K562 (cell line): ENCODE results near the gene C16orf92. TPM values are rescaled to one million over a fixed set of nuclear protein-coding genes. Genes with fewer than 3 reads are reported as not detected.

Experiments
- ARID1B ChIP-seq: fragments of 450-650 bp; IDR thresholded peaks from 2 replicates; pipeline ENCODE4 v1.6.1; 2016; ENCODE audit warnings: antibody characterized with exemption, mild to moderate bottlenecking, inconsistent platforms
- BRF1 ChIP-seq: IDR thresholded peaks from 3 replicates; pipeline ENCODE4 v1.6.1; 2011; ENCODE audit warnings: borderline replicate concordance, mild to moderate bottlenecking; ENCODE audit not compliant: insufficient read length; ENCODE audit errors: extremely low read depth
- CCNT2 ChIP-seq: IDR thresholded peaks from 2 replicates; pipeline ENCODE4 v1.6.1; 2011; ENCODE audit warnings: borderline replicate concordance, low read depth, mild to moderate bottlenecking, moderate library complexity, mixed read lengths, low read length; ENCODE audit not compliant: insufficient read length; ENCODE audit errors: extremely low read depth
- CSDE1 ChIP-seq, 2 experiments: fragments of 450-650 bp; IDR thresholded peaks; 2 replicates each; pipeline ENCODE4 v1.6.1; 2016; ENCODE audit warnings: mild to moderate bottlenecking in 1 of 2
- CXXC5 ChIP-seq: fragments of 250-450 bp; sonication (Bioruptor Pico); IDR thresholded peaks from 2 replicates; pipeline ENCODE4 v1.8.0; 2022; ENCODE audit warnings: inconsistent platforms, mild to moderate bottlenecking, moderate library complexity
- ETV1 ChIP-seq: fragments of 450-650 bp; conservative IDR thresholded peaks from 2 replicates; pipeline ENCODE4 v1.6.1; 2016; ENCODE audit warnings: missing genetic modification characterization, control low read depth, low read depth, missing compliant biosample characterization
- FOXP1 ChIP-seq: sonication (generic); formaldehyde crosslinking; IDR thresholded peaks from 2 replicates; pipeline ENCODE4 v1.8.0; 2022; ENCODE audit warnings: mild to moderate bottlenecking, missing genetic modification reagents
- HDAC2 ChIP-seq: fragments of 450-650 bp; IDR thresholded peaks from 2 replicates; pipeline ENCODE4 v1.6.1; 2016; ENCODE audit warnings: mild to moderate bottlenecking
- KDM1A ChIP-seq, 2 experiments: fragments of 450-650 bp; IDR thresholded peaks; 2 replicates each; pipeline ENCODE4 v1.6.1; 2016; ENCODE audit warnings: mild to moderate bottlenecking in 2 of 2
- KDM2B ChIP-seq: fragments of 250-450 bp; sonication (Bioruptor Pico); IDR thresholded peaks from 2 replicates; pipeline ENCODE4 v1.8.0; 2021; ENCODE audit warnings: mild to moderate bottlenecking, moderate library complexity
- MEIS2 ChIP-seq: fragments of 450-650 bp; IDR thresholded peaks from 2 replicates; pipeline ENCODE4 v1.6.1; 2014; ENCODE audit warnings: mild to moderate bottlenecking; ENCODE audit not compliant: partially characterized antibody
- MYC ChIP-seq, 2 experiments: fragments of 250-450 bp in 1 of 2; sonication (Bioruptor Pico) in 1 of 2; IDR thresholded peaks; 2 replicates each; pipeline versions ENCODE4 v1.5.1 to v1.6.1; 2012 to 2021; ENCODE audit warnings: low read depth in 2 of 2, borderline replicate concordance in 1 of 2, improper control_type of control experiment in 1 of 2, low read length in 1 of 2, mild to moderate bottlenecking in 1 of 2, moderate library complexity in 1 of 2
- RBM25 ChIP-seq: fragments of 200-400 bp; formaldehyde crosslinking; IDR thresholded peaks from 2 replicates; pipeline ENCODE4 v1.6.1; 2018; ENCODE audit warnings: low read length, low read depth, moderate library complexity; ENCODE audit not compliant: severe bottlenecking
- SIN3A ChIP-seq, 2 experiments: fragments of 150-350 bp in 1 of 2; IDR thresholded peaks; 2 replicates each; pipeline ENCODE4 v1.6.1; 2011 to 2016; ENCODE audit warnings: borderline replicate concordance in 2 of 2, low read depth in 2 of 2, low read length in 2 of 2, mild to moderate bottlenecking in 2 of 2, moderate library complexity in 2 of 2; ENCODE audit not compliant: control insufficient read depth in 1 of 2
- SMAD4 ChIP-seq: fragments of 250-450 bp; sonication (Bioruptor Pico); conservative IDR thresholded peaks from 2 replicates; pipeline ENCODE4 v1.8.0; 2021; ENCODE audit warnings: inconsistent platforms, mild to moderate bottlenecking, moderate library complexity
- SMARCE1 ChIP-seq: fragments of 450-650 bp; IDR thresholded peaks from 2 replicates; pipeline ENCODE4 v1.7.1; 2016; ENCODE audit warnings: mild to moderate bottlenecking
- ZBED1 ChIP-seq: IDR thresholded peaks from 2 replicates; pipeline ENCODE4 v1.6.1; 2014
- ZBTB1 ChIP-seq: sonication (generic); formaldehyde crosslinking; IDR thresholded peaks from 2 replicates; pipeline ENCODE4 v1.8.1; 2023; ENCODE audit warnings: missing genetic modification reagents, low read depth, mild to moderate bottlenecking, borderline replicate concordance
- ZKSCAN1 ChIP-seq: fragments of 150-350 bp; IDR thresholded peaks from 2 replicates; pipeline ENCODE4 v1.6.1; 2016; ENCODE audit warnings: low read depth, low read length
- ZNF224 ChIP-seq: sonication (generic); formaldehyde crosslinking; IDR thresholded peaks from 2 replicates; pipeline ENCODE4 v1.8.0; 2022; ENCODE audit warnings: mild to moderate bottlenecking, missing genetic modification reagents
- polyA plus RNA-seq, 8 experiments: library from polyadenylated mRNA; depleted of rRNA in 4 of 8; stranded (reverse) in 5 of 8; unstranded in 3 of 8; fragments of >200 nt; fragmentation: Nextera tagmentation in 2 of 8; fragmentation: Illumina TruSeq in 1 of 8; extraction: Ambion mirVana in 2 of 8; extraction: Trizol in 1 of 8; gene quantifications; 2 replicates each; pipeline versions ENCODE4 v1.2.1 to v1.2.3, GENCODE V29; 2011 to 2014; ENCODE audit warnings: inconsistent platforms in 1 of 8, missing spikeins in 1 of 8
- total RNA-seq, 7 experiments: library from RNA; depleted of rRNA in 6 of 7; stranded (reverse); fragments of >200 nt in 6 of 7; fragmentation: Illumina TruSeq in 2 of 7; extraction: Trizol in 2 of 7; gene quantifications; 2 replicates each; pipeline versions ENCODE4 v1.2.1 to v1.2.3, GENCODE V29; 2011 to 2021; ENCODE audit warnings: low replicate concordance in 1 of 7
- TF ChIP-seq, protein P1 (sequence below): IDR thresholded peaks from 3 replicates; pipeline ENCODE4 v1.6.1; 2011; ENCODE audit warnings: borderline replicate concordance, mild to moderate bottlenecking, moderate library complexity; ENCODE audit not compliant: insufficient read length; ENCODE audit errors: extremely low read depth
- TF ChIP-seq, protein P2 (sequence below): fragments of 450-650 bp; IDR thresholded peaks from 2 replicates; pipeline ENCODE4 v1.7.1; 2018; ENCODE audit warnings: mild to moderate bottlenecking, low read depth; ENCODE audit not compliant: partially characterized antibody

Gene C16orf92
- total and polyA plus RNA-seq, 9 of the 15 experiments (the other 6 are each of a cell fraction or from before 2014, with no cell fraction given): not detected

DNA sequence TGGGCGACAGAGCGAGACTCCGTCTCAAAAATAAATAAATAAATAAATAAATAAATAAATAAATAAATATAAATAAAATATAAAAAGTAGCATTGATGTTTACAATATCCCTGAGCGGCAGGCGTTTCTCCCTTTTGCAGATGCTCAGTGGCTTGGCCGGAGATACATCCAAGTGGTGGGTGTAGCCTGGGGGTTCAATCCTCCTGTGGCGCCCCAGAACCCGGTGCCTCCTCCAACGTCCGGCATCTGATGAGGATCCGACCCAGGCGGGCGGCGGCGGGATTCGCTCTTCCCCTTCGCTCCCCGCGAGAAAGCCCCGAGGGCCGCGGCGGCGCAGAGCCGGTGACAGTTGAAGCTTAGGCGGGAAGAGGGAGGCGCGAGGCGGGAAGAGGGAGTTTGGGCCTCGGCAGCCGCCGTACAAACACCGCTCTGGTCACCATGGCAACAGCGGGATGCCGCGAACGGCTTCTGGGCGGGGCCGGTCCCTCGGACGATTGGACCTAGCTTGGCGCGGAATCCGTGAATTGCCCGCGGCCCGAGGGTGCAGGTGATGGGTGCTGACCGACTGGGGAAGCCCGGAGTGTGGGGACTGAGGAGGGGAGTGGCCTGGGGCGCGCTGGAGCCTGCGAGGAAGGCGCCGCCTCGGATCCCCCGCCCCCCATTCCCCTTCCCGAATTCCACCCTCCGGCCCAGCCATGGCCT is 29.8 kb downstream of the C16orf92 start (continued):
- TF ChIP-seq, protein P1, sequence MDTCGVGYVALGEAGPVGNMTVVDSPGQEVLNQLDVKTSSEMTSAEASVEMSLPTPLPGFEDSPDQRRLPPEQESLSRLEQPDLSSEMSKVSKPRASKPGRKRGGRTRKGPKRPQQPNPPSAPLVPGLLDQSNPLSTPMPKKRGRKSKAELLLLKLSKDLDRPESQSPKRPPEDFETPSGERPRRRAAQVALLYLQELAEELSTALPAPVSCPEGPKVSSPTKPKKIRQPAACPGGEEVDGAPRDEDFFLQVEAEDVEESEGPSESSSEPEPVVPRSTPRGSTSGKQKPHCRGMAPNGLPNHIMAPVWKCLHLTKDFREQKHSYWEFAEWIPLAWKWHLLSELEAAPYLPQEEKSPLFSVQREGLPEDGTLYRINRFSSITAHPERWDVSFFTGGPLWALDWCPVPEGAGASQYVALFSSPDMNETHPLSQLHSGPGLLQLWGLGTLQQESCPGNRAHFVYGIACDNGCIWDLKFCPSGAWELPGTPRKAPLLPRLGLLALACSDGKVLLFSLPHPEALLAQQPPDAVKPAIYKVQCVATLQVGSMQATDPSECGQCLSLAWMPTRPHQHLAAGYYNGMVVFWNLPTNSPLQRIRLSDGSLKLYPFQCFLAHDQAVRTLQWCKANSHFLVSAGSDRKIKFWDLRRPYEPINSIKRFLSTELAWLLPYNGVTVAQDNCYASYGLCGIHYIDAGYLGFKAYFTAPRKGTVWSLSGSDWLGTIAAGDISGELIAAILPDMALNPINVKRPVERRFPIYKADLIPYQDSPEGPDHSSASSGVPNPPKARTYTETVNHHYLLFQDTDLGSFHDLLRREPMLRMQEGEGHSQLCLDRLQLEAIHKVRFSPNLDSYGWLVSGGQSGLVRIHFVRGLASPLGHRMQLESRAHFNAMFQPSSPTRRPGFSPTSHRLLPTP: no peak
- TF ChIP-seq ZBTB1 (CRISPR knock-in tag) (0 out of 2 replicates have a peak, but pooled peaks have one; percentile 24), CXXC5 (peak; percentile 91), SIN3A (IDR thresholded peaks at IDR 0.05; ENCODE audit: borderline replicate concordance in 2 of 2, control insufficient read depth in 1 of 2, low read depth in 2 of 2, low read length in 2 of 2) (peak; percentile 80 to 94; a peak in 1 of 4 replicates), MYC (IDR thresholded peaks at IDR 0.05; ENCODE audit: low read depth, low read length) (peak; percentile 61; the same call in 1 of the 2 replicates), MYC (CRISPR knock-in tag; IDR thresholded peaks at IDR 0.05; ENCODE audit: borderline replicate concordance, low read depth) (peak; percentile 49; the same call in 1 of the 2 replicates), RBM25 (no peak), MEIS2 (peak; percentile 64), KDM1A (IDR thresholded peaks at IDR 0.05) (peak in 1 of 2 experiments; percentile 21; a peak in 1 of 4 replicates), SMARCE1 (no peak; the same call in 1 of the 2 replicates), ZKSCAN1 (peak; percentile 54; the same call in 1 of the 2 replicates), FOXP1 (CRISPR knock-in tag) (peak; percentile 96), ZBED1 (no peak), CSDE1 (IDR thresholded peaks at IDR 0.05) (peak in 1 of 2 experiments; percentile 98; a peak in 2 of 4 replicates), ZNF224 (CRISPR knock-in tag) (no peak), CCNT2 (peak; percentile 80), BRF1 (no peak), KDM2B (CRISPR knock-in tag) (0 out of 2 replicates have a peak, but pooled peaks have one; percentile 25), ARID1B (0 out of 2 replicates have a peak, but pooled peaks have one; percentile 17), HDAC2 (peak; percentile 59; the same call in 1 of the 2 replicates), ETV1 (tag) (0 out of 2 replicates have a peak, but pooled peaks have one; percentile 24), SMAD4 (CRISPR knock-in tag) (peak; percentile 47)
- TF ChIP-seq, protein P2, sequence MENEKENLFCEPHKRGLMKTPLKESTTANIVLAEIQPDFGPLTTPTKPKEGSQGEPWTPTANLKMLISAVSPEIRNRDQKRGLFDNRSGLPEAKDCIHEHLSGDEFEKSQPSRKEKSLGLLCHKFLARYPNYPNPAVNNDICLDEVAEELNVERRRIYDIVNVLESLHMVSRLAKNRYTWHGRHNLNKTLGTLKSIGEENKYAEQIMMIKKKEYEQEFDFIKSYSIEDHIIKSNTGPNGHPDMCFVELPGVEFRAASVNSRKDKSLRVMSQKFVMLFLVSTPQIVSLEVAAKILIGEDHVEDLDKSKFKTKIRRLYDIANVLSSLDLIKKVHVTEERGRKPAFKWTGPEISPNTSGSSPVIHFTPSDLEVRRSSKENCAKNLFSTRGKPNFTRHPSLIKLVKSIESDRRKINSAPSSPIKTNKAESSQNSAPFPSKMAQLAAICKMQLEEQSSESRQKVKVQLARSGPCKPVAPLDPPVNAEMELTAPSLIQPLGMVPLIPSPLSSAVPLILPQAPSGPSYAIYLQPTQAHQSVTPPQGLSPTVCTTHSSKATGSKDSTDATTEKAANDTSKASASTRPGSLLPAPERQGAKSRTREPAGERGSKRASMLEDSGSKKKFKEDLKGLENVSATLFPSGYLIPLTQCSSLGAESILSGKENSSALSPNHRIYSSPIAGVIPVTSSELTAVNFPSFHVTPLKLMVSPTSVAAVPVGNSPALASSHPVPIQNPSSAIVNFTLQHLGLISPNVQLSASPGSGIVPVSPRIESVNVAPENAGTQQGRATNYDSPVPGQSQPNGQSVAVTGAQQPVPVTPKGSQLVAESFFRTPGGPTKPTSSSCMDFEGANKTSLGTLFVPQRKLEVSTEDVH: peak; percentile 92
